Ovary (tissue), 3 donors: ENCODE data around the gene ITPR1.

Experiments used
- EP300 ChIP-seq: sonication (generic); formaldehyde crosslinking; IDR thresholded peaks from one replicate; pipeline ENCODE4 v1.6.1; 2017; ENCODE audit warnings: antibody characterized with exemption
- POLR2A ChIP-seq: fragments of 450-650 bp; IDR thresholded peaks from one replicate; pipeline ENCODE4 v1.6.1; 2017; ENCODE audit warnings: antibody characterized with exemption, mild to moderate bottlenecking, moderate library complexity
- TF ChIP-seq, protein P1 (sequence below), 3 donors: fragments of 450-650 bp in 2 of 3; fragments of 200-600 bp in 1 of 3; IDR thresholded peaks; one replicate each; pipeline versions ENCODE4 v1.5.1 to v1.8.0; 2016 to 2022; ENCODE audit warnings: antibody characterized with exemption in 3 of 3, mild to moderate bottlenecking in 1 of 3
- donor health status: DM: no; HTN: no; CAD: no.

DNA sequence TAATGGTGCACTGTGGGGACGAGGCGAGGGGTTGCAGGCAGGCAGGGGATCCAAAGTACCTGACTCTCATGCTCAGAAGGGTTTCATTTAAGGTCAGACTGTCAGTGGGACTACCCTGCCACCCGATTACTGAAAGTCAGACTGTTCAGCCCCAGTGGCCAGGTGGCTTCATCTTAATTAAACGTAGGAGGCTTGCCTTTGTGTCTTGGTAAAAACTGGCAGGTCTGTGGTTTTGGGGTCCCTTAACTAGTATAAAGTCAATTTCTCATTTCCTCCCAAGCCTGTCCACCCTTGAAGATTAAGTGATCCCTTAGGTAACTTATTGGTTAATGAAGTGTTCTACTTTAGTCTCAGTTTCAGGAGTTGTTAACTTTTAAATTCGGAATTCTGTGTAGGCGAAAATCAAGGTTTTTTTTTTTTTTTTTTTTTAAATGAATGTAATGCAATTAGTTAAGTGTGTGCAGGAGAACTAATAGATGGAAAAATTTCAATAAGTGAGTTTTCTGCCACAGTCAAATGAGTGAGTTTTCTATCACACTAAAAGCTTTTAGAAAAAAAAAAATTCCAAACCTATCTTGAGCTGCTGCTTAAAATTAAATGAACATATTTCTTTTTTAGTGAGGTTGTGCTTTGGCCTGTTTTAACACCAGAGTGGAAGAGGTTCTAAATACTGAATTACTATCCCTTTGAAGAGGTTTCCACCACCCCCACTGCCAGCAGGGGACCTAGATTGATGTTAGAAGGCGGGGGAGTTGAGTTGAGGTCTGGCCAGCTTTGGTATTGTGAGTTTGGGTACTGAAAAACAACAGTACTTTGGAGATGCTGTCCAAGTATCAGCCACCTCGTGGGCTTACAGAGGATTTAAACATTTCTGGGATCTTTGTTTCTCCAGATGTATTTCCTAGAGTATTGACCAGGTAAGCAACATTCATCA lies 15.2 kb downstream of the ITPR1 start:
- TF ChIP-seq, protein P1, sequence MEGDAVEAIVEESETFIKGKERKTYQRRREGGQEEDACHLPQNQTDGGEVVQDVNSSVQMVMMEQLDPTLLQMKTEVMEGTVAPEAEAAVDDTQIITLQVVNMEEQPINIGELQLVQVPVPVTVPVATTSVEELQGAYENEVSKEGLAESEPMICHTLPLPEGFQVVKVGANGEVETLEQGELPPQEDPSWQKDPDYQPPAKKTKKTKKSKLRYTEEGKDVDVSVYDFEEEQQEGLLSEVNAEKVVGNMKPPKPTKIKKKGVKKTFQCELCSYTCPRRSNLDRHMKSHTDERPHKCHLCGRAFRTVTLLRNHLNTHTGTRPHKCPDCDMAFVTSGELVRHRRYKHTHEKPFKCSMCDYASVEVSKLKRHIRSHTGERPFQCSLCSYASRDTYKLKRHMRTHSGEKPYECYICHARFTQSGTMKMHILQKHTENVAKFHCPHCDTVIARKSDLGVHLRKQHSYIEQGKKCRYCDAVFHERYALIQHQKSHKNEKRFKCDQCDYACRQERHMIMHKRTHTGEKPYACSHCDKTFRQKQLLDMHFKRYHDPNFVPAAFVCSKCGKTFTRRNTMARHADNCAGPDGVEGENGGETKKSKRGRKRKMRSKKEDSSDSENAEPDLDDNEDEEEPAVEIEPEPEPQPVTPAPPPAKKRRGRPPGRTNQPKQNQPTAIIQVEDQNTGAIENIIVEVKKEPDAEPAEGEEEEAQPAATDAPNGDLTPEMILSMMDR (IDR thresholded peaks at IDR 0.05) = no peak
- TF ChIP-seq EP300 = no peak
- TF ChIP-seq POLR2A = no peak
